ENCODE measurements around the gene CD6. TPM values are rescaled to one million over a fixed set of nuclear protein-coding genes. Genes with fewer than 3 reads are reported as not detected.

The CD6 gene
- total and polyA plus RNA-seq, 2 of the 8 experiments (the other 6 are each of a cell fraction or from before 2014, with no cell fraction given), result 0.03 TPM; not detected in 1

DNA sequence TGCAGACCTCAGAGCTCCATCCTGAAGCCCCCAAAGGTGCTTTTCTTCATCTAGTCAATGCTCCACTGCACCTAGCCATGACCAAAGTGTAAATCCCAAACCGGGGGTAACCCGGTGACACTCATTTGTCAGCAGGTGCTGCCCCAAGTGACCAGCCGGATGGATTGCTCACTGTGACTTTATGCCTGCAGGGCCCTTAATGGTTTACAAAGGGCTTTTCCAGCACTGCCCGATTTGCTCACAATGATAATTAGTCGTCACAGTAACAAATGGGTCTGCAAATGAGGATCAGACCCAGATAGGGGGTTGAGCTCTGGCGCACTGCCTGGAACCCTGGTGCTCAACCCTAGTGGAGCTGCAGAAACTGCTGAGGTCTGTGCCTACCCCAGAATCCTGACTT, 85.1 kb downstream of the CD6 start:
- Histone ChIP-seq H3K9ac (replicated peaks in 1 of 4; ENCODE audit: extremely low read depth in 1 of 4, low read depth in 3 of 4, low read length in 3 of 4) (no peak overlapping the region), H3K9me3 (ENCODE audit: insufficient read depth in 2 of 2, low read depth in 1 of 2, low read length in 1 of 2) (no peaks in the 10 kb centered on the region), H2BK120ac (replicated peaks; ENCODE audit: low read depth, low read length) (no peak overlapping the region), H3K4me2 (ENCODE audit: insufficient read depth in 1 of 2, low read depth in 2 of 2, low read length in 2 of 2) (no peak overlapping the region), H4K91ac (replicated peaks; ENCODE audit: insufficient read length, low read length) (no peak overlapping the region), H2AFZ (ENCODE audit: low read length) (no peak overlapping the region), H3K79me2 (ENCODE audit: control insufficient read depth in 1 of 2, insufficient read depth in 2 of 2, low read length in 2 of 2) (no peaks in the 10 kb centered on the region), H4K8ac (ENCODE audit: extremely low read depth, insufficient read depth, low read length) (no peak overlapping the region), H4K20me1 (replicated peaks in 1 of 2; ENCODE audit: control insufficient read depth in 1 of 2, insufficient read depth in 2 of 2, low read length in 2 of 2) (no peaks in the 10 kb centered on the region), H2BK12ac (ENCODE audit: low read depth, low read length) (no peak overlapping the region), H4K5ac (ENCODE audit: insufficient read length, low read depth, low read length) (no peak overlapping the region), H3K4me3 (ENCODE audit: extremely low read depth in 1 of 4, insufficient read depth in 2 of 4, low read depth in 3 of 4, low read length in 4 of 4) (no peak overlapping the region), H3K4ac (replicated peaks; ENCODE audit: insufficient read length, low read depth, low read length) (no peak overlapping the region), H3K4me1 (replicated peaks in 1 of 4; ENCODE audit: control insufficient read depth in 3 of 4, insufficient read depth in 4 of 4, low read length in 3 of 4) (no peaks in the 10 kb centered on the region), H3K23ac (ENCODE audit: insufficient read length) (no peak overlapping the region), H2BK15ac (ENCODE audit: low read length) (no peak overlapping the region), H3K27me3 (replicated peaks in 1 of 4; ENCODE audit: control insufficient read depth in 3 of 4, extremely low read depth in 1 of 4, insufficient read depth in 3 of 4, low read length in 3 of 4) (no peaks in the 10 kb centered on the region), H3K79me1 (ENCODE audit: low read depth, low read length) (no peaks in the 10 kb centered on the region), H3K23me2 (ENCODE audit: low read depth, low read length) (no peaks in the 10 kb centered on the region), H3K14ac (ENCODE audit: insufficient read length) (no peak overlapping the region), H2AK5ac (ENCODE audit: low read depth, low read length) (no peak overlapping the region), H3K56ac (replicated peaks; ENCODE audit: insufficient read length, low read depth, low read length) (no peak overlapping the region), H3K36me3 (ENCODE audit: control insufficient read depth in 2 of 4, insufficient read depth in 4 of 4, low read length in 3 of 4) (no peaks in the 10 kb centered on the region), H3K18ac (ENCODE audit: extremely low read depth, low read length) (no peak overlapping the region), H2BK5ac (ENCODE audit: low read depth, low read length) (no peak overlapping the region), H3K27ac (ENCODE audit: low read depth, low read length) (no peak overlapping the region), H2BK20ac (ENCODE audit: low read length) (no peak overlapping the region)
- ChIA-PET POLR2A (ENCODE audit: partially characterized antibody) (no interaction called here), CTCF (ENCODE audit: partially characterized antibody) (interaction anchor here (0.7 to 2.9 kb wide), 9 partner anchors 9 to 112 kb away, joined by 3 to 10 read pairs (median 3); no protein-coding TSS in a partner anchor)
- no peak for FAIRE-seq
- WGBS, 2 experiments (ENCODE audit: extremely low coverage in 1 of 2, insufficient coverage in 1 of 2, insufficient read length in 1 of 2, insufficient replicate concordance in 2 of 2, low coverage in 1 of 2, low lambda C conversion rate in 2 of 2, missing lambda C conversion rate in 1 of 2), result 86% methylated on average over 6 of the region's 6 CpGs; no CpG with 5 or more reads in 1 of the 2 experiments
- no peak for TF ChIP-seq CTBP2 (IDR thresholded peaks at IDR 0.05; ENCODE audit: borderline replicate concordance, insufficient read depth, insufficient read length, low read length)
- TF ChIP-seq RAD21 (IDR thresholded peaks at IDR 0.05 in 1 of 2, conservative IDR thresholded peaks at IDR 0.05 in 1 of 2; ENCODE audit: low read depth in 2 of 2, low read length in 2 of 2), result peak; percentile 10 to 40; a peak in 3 of 4 replicates
- no peak for DNase-seq (ENCODE audit: low read depth in 1 of 2, low spot score in 2 of 2)

Data from H1 (cell line).